MM.1S (cell line): ENCODE data around the gene TAS1R1.

ENCODE experiments used
- DNase-seq: peaks from one replicate; pipeline ENCODE4 v3.0.0-alpha.2; 2015
- H2AFZ ChIP-seq: fragments of 300-600 bp; sonication (generic); 2 replicates; pipeline ENCODE4 v1.6.0; 2016; ENCODE audit warnings: antibody characterized with exemption, low read length
- H3F3A ChIP-seq: fragments of 300-600 bp; sonication (generic); 2 replicates; pipeline ENCODE4 v1.6.1; 2016; ENCODE audit warnings: mild to moderate bottlenecking, antibody characterized with exemption, low read length, moderate library complexity, mixed read lengths; ENCODE audit not compliant: insufficient read depth
- H3K27ac ChIP-seq: fragments of 300-600 bp; sonication (generic); 2 replicates; pipeline ENCODE4 v1.5.1; 2016; ENCODE audit warnings: mild to moderate bottlenecking, low read length
- H3K27me3 ChIP-seq: fragments of 300-600 bp; sonication (generic); replicated peaks from 2 replicates; pipeline ENCODE4 v1.6.0; 2016; ENCODE audit warnings: low read length; ENCODE audit not compliant: insufficient read depth
- H3K36me3 ChIP-seq: fragments of 300-600 bp; sonication (generic); replicated peaks from 2 replicates; pipeline ENCODE4 v1.6.1; 2016; ENCODE audit warnings: mild to moderate bottlenecking, low read length, mixed read lengths; ENCODE audit not compliant: insufficient read depth
- H3K4me1 ChIP-seq: fragments of 300-600 bp; sonication (generic); 2 replicates; pipeline ENCODE4 v1.6.1; 2016; ENCODE audit warnings: low read length, mixed read lengths
- H3K4me2 ChIP-seq: fragments of 300-600 bp; sonication (generic); 2 replicates; pipeline ENCODE4 v1.6.0; 2016; ENCODE audit warnings: low read depth, low read length
- H3K4me3 ChIP-seq: fragments of 300-600 bp; sonication (generic); 2 replicates; pipeline ENCODE4 v1.5.1; 2016; ENCODE audit warnings: low read length, mixed read lengths
- H3K79me2 ChIP-seq: fragments of 300-600 bp; sonication (generic); 2 replicates; pipeline ENCODE4 v1.6.1; 2016; ENCODE audit warnings: mixed run types, low read length, mixed read lengths
- H3K9ac ChIP-seq: fragments of 300-600 bp; sonication (generic); 2 replicates; pipeline ENCODE4 v1.6.1; 2016; ENCODE audit warnings: low read length, mixed read lengths
- H3K9me2 ChIP-seq: fragments of 300-600 bp; sonication (generic); replicated peaks from 2 replicates; pipeline ENCODE4 v1.6.1; 2016; ENCODE audit warnings: mild to moderate bottlenecking, low read length, mixed read lengths; ENCODE audit not compliant: insufficient read depth
- H3K9me3 ChIP-seq: fragments of 300-600 bp; sonication (generic); replicated peaks from 2 replicates; pipeline ENCODE4 v1.6.1; 2016; ENCODE audit warnings: mild to moderate bottlenecking, low read length, mixed read lengths; ENCODE audit not compliant: insufficient read depth
- H4K20me1 ChIP-seq: fragments of 300-600 bp; sonication (generic); 2 replicates; pipeline ENCODE4 v1.6.1; 2016; ENCODE audit warnings: mild to moderate bottlenecking, low read length, moderate library complexity, mixed read lengths; ENCODE audit not compliant: insufficient read depth
- EZH2 ChIP-seq: fragments of 300-600 bp; sonication (generic); optimal IDR thresholded peaks from 2 replicates; pipeline ENCODE3; 2017; ENCODE audit warnings: low read depth, mild to moderate bottlenecking, antibody characterized with exemption, low read length, mixed read lengths
- EZH2phosphoT487 ChIP-seq: fragments of 300-600 bp; sonication (generic); IDR thresholded peaks from 2 replicates; pipeline ENCODE4 v1.6.1; 2018; ENCODE audit warnings: antibody characterized with exemption, low read length
- TF ChIP-seq, protein P1 (sequence below): fragments of 300-600 bp; sonication (generic); IDR thresholded peaks from 2 replicates; pipeline ENCODE4 v1.5.1; 2016; ENCODE audit warnings: antibody characterized with exemption, low read length, mixed read lengths

Gene TAS1R1

DNA sequence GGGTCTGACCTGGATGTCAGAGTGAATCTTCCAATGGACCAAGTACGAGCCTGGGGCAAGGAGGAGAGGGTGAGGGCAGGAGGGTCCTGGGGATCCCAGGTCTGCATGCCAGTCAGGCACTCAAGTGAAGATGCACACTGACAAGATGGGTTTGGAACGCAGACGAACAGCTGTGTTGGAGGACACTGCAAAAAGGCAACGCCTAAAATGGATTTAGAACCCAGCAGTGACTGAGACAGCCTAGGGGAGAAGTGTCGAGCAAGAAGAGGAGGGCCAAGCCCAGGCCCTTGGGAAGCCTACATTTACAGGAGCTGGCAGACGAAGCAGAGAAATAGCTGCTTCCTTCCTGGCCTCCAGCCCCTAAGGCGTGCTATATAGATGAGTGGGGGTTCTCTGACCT is 26.6 kb upstream of the TAS1R1 start:
- H3K79me2 ChIP-seq, result no peaks in the 10 kb centered on the region
- no peaks in the 10 kb centered on the region for H3K9me3 ChIP-seq
- 0 out of 2 replicates have a peak, but pooled peaks cover 11% of the 10 kb centered on the region for H3K36me3 ChIP-seq
- no peak overlapping the region for H3K4me3 ChIP-seq
- no peaks in the 10 kb centered on the region for H3K4me1 ChIP-seq
- no peak for TF ChIP-seq EZH2phosphoT487
- TF ChIP-seq, protein P1, sequence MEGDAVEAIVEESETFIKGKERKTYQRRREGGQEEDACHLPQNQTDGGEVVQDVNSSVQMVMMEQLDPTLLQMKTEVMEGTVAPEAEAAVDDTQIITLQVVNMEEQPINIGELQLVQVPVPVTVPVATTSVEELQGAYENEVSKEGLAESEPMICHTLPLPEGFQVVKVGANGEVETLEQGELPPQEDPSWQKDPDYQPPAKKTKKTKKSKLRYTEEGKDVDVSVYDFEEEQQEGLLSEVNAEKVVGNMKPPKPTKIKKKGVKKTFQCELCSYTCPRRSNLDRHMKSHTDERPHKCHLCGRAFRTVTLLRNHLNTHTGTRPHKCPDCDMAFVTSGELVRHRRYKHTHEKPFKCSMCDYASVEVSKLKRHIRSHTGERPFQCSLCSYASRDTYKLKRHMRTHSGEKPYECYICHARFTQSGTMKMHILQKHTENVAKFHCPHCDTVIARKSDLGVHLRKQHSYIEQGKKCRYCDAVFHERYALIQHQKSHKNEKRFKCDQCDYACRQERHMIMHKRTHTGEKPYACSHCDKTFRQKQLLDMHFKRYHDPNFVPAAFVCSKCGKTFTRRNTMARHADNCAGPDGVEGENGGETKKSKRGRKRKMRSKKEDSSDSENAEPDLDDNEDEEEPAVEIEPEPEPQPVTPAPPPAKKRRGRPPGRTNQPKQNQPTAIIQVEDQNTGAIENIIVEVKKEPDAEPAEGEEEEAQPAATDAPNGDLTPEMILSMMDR, result no peak
- TF ChIP-seq EZH2, result no peak
- no peaks in the 10 kb centered on the region for H3K27me3 ChIP-seq
- DNase-seq, result no peak
- H3K27ac ChIP-seq, result no peak overlapping the region
- H3K4me2 ChIP-seq, result no peak overlapping the region
- H4K20me1 ChIP-seq, result no peaks in the 10 kb centered on the region
- H2AFZ ChIP-seq, result no peak overlapping the region
- no peaks in the 10 kb centered on the region for H3K9me2 ChIP-seq
- H3F3A ChIP-seq, result no peaks in the 10 kb centered on the region
- H3K9ac ChIP-seq, result no peak overlapping the region

DNA sequence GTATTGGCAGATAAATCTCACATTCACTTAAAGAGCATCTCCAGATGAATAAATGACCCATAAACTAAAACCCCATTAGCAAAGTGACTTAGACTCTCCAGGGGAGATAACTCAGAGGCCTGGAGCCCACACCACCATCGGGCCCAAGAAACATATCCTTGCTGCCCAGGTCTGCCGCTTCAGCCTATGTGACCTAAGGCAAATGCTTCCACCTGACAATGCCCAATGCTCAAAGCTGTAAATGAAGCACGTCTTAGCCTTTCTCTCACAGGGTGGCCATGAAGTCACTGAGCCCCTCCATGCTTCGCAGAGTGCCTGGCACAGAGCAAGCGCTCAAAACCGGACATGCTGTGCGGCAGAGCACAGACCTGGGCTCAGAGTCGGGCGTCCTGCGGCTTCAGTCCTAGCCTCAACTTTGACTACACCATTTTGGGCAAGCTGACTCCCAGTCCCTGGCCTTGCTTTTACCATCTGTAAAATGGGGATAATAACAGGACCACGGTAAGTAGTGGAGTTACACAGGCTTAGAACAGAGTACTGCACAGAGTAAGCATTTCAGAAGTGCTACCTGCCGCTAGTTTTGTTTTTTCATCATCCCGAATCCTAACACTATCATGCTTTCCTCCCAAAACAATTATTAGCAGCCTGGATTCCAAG is 24.5 kb upstream of the TAS1R1 start:
- no peaks in the 10 kb centered on the region for H3K79me2 ChIP-seq
- H3K27ac ChIP-seq, result no peak overlapping the region
- no peak overlapping the region for H3K4me2 ChIP-seq
- TF ChIP-seq EZH2phosphoT487, result no peak
- no peak for TF ChIP-seq EZH2
- TF ChIP-seq, protein P1, result no peak
- no peaks in the 10 kb centered on the region for H3K9me3 ChIP-seq
- no peaks in the 10 kb centered on the region for H3K27me3 ChIP-seq
- no peaks in the 10 kb centered on the region for H3F3A ChIP-seq
- H2AFZ ChIP-seq, result no peak overlapping the region
- H3K9ac ChIP-seq, result no peak overlapping the region
- no peak overlapping the region for H3K4me3 ChIP-seq
- H4K20me1 ChIP-seq, result no peaks in the 10 kb centered on the region
- H3K9me2 ChIP-seq, result no peaks in the 10 kb centered on the region
- H3K4me1 ChIP-seq, result no peaks in the 10 kb centered on the region
- 0 out of 2 replicates have a peak, but pooled peaks cover 11% of the 10 kb centered on the region for H3K36me3 ChIP-seq
- DNase-seq, result no peak

DNA sequence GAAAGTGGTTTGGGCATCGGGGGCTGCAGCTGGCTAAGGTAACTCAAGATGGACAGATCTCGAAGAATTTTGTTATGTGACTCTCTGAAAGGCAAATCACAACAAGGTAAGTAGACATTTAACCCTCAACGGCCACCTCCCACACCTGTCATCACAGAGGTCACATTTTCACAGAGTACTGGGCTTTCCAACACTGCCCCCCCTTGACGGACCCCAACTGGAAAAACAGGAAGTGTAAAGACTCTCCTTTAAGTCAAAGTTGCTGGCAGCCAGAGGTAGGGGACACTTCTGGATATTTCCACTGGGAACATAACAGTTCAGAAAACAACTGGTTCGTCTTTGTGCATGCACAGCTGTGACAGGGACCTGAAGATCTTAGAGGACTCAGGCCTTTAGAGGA is 23.1 kb upstream of the TAS1R1 start:
- no peak overlapping the region for H3K4me3 ChIP-seq
- no peaks in the 10 kb centered on the region for H3F3A ChIP-seq
- no peak overlapping the region for H2AFZ ChIP-seq
- H3K9ac ChIP-seq, result no peak overlapping the region
- H3K9me3 ChIP-seq, result no peaks in the 10 kb centered on the region
- no peak for DNase-seq
- no peaks in the 10 kb centered on the region for H3K79me2 ChIP-seq
- no peaks in the 10 kb centered on the region for H3K9me2 ChIP-seq
- H3K27me3 ChIP-seq, result no peaks in the 10 kb centered on the region
- no peaks in the 10 kb centered on the region for H4K20me1 ChIP-seq
- no peak overlapping the region for H3K27ac ChIP-seq
- 0 out of 2 replicates have a peak, but pooled peaks cover 11% of the 10 kb centered on the region for H3K36me3 ChIP-seq
- H3K4me2 ChIP-seq, result no peak overlapping the region
- H3K4me1 ChIP-seq, result no peaks in the 10 kb centered on the region
- TF ChIP-seq, protein P1, result no peak
- TF ChIP-seq EZH2, result no peak
- TF ChIP-seq EZH2phosphoT487, result no peak
